HepG2 (cell line): ENCODE data around the gene SIGLEC14. TPM values are rescaled to one million over a fixed set of nuclear protein-coding genes. Genes with fewer than 3 reads are reported as not detected.

Experiments
- CENPT ChIP-seq: sonication (generic); formaldehyde crosslinking; IDR thresholded peaks from 2 replicates; pipeline ENCODE4 v1.8.0; 2022; ENCODE audit warnings: low read depth, mild to moderate bottlenecking, moderate library complexity, missing genetic modification reagents
- DDIT3 ChIP-seq: sonication (generic); formaldehyde crosslinking; IDR thresholded peaks from 2 replicates; pipeline ENCODE4 v1.4.0; 2020; ENCODE audit warnings: mild to moderate bottlenecking, missing genetic modification reagents
- DMAP1 ChIP-seq: IDR thresholded peaks from 2 replicates; pipeline ENCODE4 v1.6.1; 2016
- HNRNPK ChIP-seq: fragments of 200-400 bp; formaldehyde crosslinking; IDR thresholded peaks from 2 replicates; pipeline ENCODE4 v1.6.1; 2018; ENCODE audit warnings: low read length, low read depth, moderate library complexity, mild to moderate bottlenecking; ENCODE audit not compliant: poor library complexity, severe bottlenecking
- HNRNPL ChIP-seq: fragments of 200-400 bp; formaldehyde crosslinking; IDR thresholded peaks from 2 replicates; pipeline ENCODE4 v1.6.1; 2017; ENCODE audit warnings: mild to moderate bottlenecking, low read depth, low read length
- HNRNPLL ChIP-seq: fragments of 200-400 bp; formaldehyde crosslinking; IDR thresholded peaks from 2 replicates; pipeline ENCODE4 v1.6.1; 2017; ENCODE audit warnings: mild to moderate bottlenecking, low read depth, low read length; ENCODE audit not compliant: poor library complexity, severe bottlenecking
- IKZF4 ChIP-seq: sonication (generic); formaldehyde crosslinking; IDR thresholded peaks from 2 replicates; pipeline ENCODE4 v1.5.1; 2020; ENCODE audit warnings: borderline replicate concordance, mild to moderate bottlenecking, low read depth, missing genetic modification reagents; ENCODE audit errors: not compliant biosample characterization
- KLF13 ChIP-seq: sonication (generic); formaldehyde crosslinking; IDR thresholded peaks from 2 replicates; pipeline ENCODE4 v1.4.0; 2020; ENCODE audit warnings: mild to moderate bottlenecking, missing genetic modification reagents
- MED1 ChIP-seq: sonication (generic); formaldehyde crosslinking; IDR thresholded peaks from 2 replicates; pipeline ENCODE4 v1.4.0; 2020; ENCODE audit warnings: missing genetic modification reagents
- MIER3 ChIP-seq: IDR thresholded peaks from 2 replicates; pipeline ENCODE4 v1.6.1; 2016; ENCODE audit warnings: missing compliant biosample characterization, borderline replicate concordance
- MLX ChIP-seq: IDR thresholded peaks from 2 replicates; pipeline ENCODE4 v1.6.1; 2016
- PAX8 ChIP-seq: sonication (generic); formaldehyde crosslinking; IDR thresholded peaks from 2 replicates; pipeline ENCODE4 v1.8.0; 2022; ENCODE audit warnings: mild to moderate bottlenecking, missing genetic modification reagents, borderline replicate concordance
- PHF5A ChIP-seq: IDR thresholded peaks from one replicate; pipeline ENCODE4 v1.6.1; 2018; ENCODE audit warnings: low read depth, missing genetic modification reagents; ENCODE audit not compliant: unreplicated experiment
- RAD21 ChIP-seq: fragments of 450-650 bp; formaldehyde crosslinking; IDR thresholded peaks from 2 replicates; pipeline ENCODE4 v1.5.0; 2020; ENCODE audit warnings: mild to moderate bottlenecking
- SCMH1 ChIP-seq: sonication (generic); formaldehyde crosslinking; IDR thresholded peaks from 2 replicates; pipeline ENCODE4 v1.9.0; 2021; ENCODE audit warnings: missing genetic modification reagents, mild to moderate bottlenecking, borderline replicate concordance
- SIX4 ChIP-seq: sonication (generic); formaldehyde crosslinking; IDR thresholded peaks from 2 replicates; pipeline ENCODE4 v1.4.0; 2020; ENCODE audit warnings: missing genetic modification reagents
- SMAD9 ChIP-seq: sonication (generic); formaldehyde crosslinking; IDR thresholded peaks from 2 replicates; pipeline ENCODE4 v1.5.1; 2020; ENCODE audit warnings: mild to moderate bottlenecking, missing genetic modification reagents
- SRSF1 ChIP-seq: fragments of 200-400 bp; formaldehyde crosslinking; optimal IDR thresholded peaks from 2 replicates; pipeline ENCODE3; 2017; ENCODE audit warnings: mild to moderate bottlenecking, low read depth, low read length, moderate library complexity
- WIZ ChIP-seq: sonication (generic); formaldehyde crosslinking; IDR thresholded peaks from 2 replicates; pipeline ENCODE4 v1.5.1; 2020; ENCODE audit warnings: mild to moderate bottlenecking, missing genetic modification reagents
- ZBTB7B ChIP-seq: sonication (generic); formaldehyde crosslinking; IDR thresholded peaks from 2 replicates; pipeline ENCODE4 v1.4.0; 2020; ENCODE audit warnings: missing genetic modification reagents
- ZFP1 ChIP-seq: IDR thresholded peaks from 2 replicates; pipeline ENCODE4 v1.6.1; 2016
- ZNF282 ChIP-seq: fragments of 450-650 bp; IDR thresholded peaks from 2 replicates; pipeline ENCODE4 v1.6.1; 2018; ENCODE audit not compliant: partially characterized antibody
- ZNF354B ChIP-seq: sonication (generic); formaldehyde crosslinking; IDR thresholded peaks from 2 replicates; pipeline ENCODE4 v1.8.0; 2022; ENCODE audit warnings: mild to moderate bottlenecking, missing genetic modification reagents
- ZNF737 ChIP-seq: sonication (generic); formaldehyde crosslinking; IDR thresholded peaks from 2 replicates; pipeline ENCODE4 v1.5.0; 2020; ENCODE audit warnings: missing genetic modification reagents, mild to moderate bottlenecking, borderline replicate concordance
- ZNF761 ChIP-seq: sonication (generic); formaldehyde crosslinking; conservative IDR thresholded peaks from 2 replicates; pipeline ENCODE4 v1.4.0; 2020; ENCODE audit warnings: mild to moderate bottlenecking, missing genetic modification reagents
- ZSCAN31 ChIP-seq: sonication (generic); formaldehyde crosslinking; IDR thresholded peaks from 2 replicates; pipeline ENCODE4 v1.5.0; 2020; ENCODE audit warnings: low read depth, mild to moderate bottlenecking, missing genetic modification reagents
- polyA plus RNA-seq, 8 experiments: library from polyadenylated mRNA; depleted of rRNA in 3 of 8; stranded (reverse) in 7 of 8; unstranded in 1 of 8; fragments of >200 nt; fragmentation: Illumina TruSeq in 4 of 8; extraction: Trizol in 4 of 8; gene quantifications; 2 replicates each; pipeline versions ENCODE4 v1.2.1 to v1.2.3, GENCODE V29; 2011 to 2016; ENCODE audit warnings: low read depth in 4 of 8, missing spikeins in 1 of 8, mixed read lengths in 1 of 8; ENCODE audit not compliant: insufficient read depth in 1 of 8
- total RNA-seq, 5 experiments: library from RNA; depleted of rRNA; stranded (reverse); fragments of >200 nt; fragmentation: Illumina TruSeq; extraction: Trizol; gene quantifications; 2 replicates each; pipeline ENCODE4 v1.2.3, GENCODE V29; 2016; ENCODE audit warnings: low read depth in 1 of 5
- TF ChIP-seq, protein P1 (sequence below): sonication (generic); formaldehyde crosslinking; IDR thresholded peaks from 2 replicates; pipeline ENCODE4 v1.4.0; 2020; ENCODE audit warnings: low read depth, mild to moderate bottlenecking, missing genetic modification reagents
- TF ChIP-seq, protein P2 (sequence below): sonication (generic); formaldehyde crosslinking; IDR thresholded peaks from 2 replicates; pipeline ENCODE4 v1.5.0; 2020; ENCODE audit warnings: missing genetic modification reagents

The SIGLEC14 gene
- total and polyA plus RNA-seq, 2 of the 13 experiments (the other 11 are each of a cell fraction or from before 2014, with no cell fraction given), result 0.05 to 0.09 TPM

GRCh38 chr19:51607920-51608562 is 38.6 kb downstream of the SIGLEC14 start (continued):
- TF ChIP-seq, protein P1, sequence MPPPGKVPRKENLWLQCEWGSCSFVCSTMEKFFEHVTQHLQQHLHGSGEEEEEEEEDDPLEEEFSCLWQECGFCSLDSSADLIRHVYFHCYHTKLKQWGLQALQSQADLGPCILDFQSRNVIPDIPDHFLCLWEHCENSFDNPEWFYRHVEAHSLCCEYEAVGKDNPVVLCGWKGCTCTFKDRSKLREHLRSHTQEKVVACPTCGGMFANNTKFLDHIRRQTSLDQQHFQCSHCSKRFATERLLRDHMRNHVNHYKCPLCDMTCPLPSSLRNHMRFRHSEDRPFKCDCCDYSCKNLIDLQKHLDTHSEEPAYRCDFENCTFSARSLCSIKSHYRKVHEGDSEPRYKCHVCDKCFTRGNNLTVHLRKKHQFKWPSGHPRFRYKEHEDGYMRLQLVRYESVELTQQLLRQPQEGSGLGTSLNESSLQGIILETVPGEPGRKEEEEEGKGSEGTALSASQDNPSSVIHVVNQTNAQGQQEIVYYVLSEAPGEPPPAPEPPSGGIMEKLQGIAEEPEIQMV (CRISPR knock-in tag), result peak; percentile 87; the same call in 1 of the 2 replicates
- TF ChIP-seq HNRNPLL (no peak), HNRNPL (no peak), MED1 (CRISPR knock-in tag) (peak; percentile 65; the same call in 1 of the 2 replicates), SIX4 (peak; percentile 79), PHF5A (CRISPR knock-in tag) (no peak), SCMH1 (CRISPR knock-in tag) (no peak), WIZ (CRISPR knock-in tag) (peak; percentile 99), ZBTB7B (CRISPR knock-in tag) (0 out of 2 replicates have a peak, but pooled peaks have one; percentile 64), RAD21 (CRISPR knock-in tag) (no peak; the same call in 1 of the 2 replicates), ZNF737 (CRISPR knock-in tag) (no peak), CENPT (peak; percentile 73; the same call in 1 of the 2 replicates), ZSCAN31 (CRISPR knock-in tag) (peak; percentile 50; the same call in 1 of the 2 replicates), ZFP1 (CRISPR knock-in tag) (0 out of 2 replicates have a peak, but pooled peaks have one; percentile 28), MLX (peak; percentile 66; the same call in 1 of the 2 replicates), DMAP1 (CRISPR knock-in tag) (no peak), HNRNPK (no peak), ZNF282 (no peak), SRSF1 (no peak), ZNF354B (CRISPR knock-in tag) (no peak), IKZF4 (CRISPR knock-in tag) (peak; percentile 87), ZNF761 (no peak), KLF13 (no peak), SMAD9 (CRISPR knock-in tag) (peak; percentile 82; the same call in 1 of the 2 replicates), DDIT3 (CRISPR knock-in tag) (0 out of 2 replicates have a peak, but pooled peaks have one; percentile 65), MIER3 (CRISPR knock-in tag) (peak; percentile 79; the same call in 1 of the 2 replicates), PAX8 (CRISPR knock-in tag) (no peak)
- TF ChIP-seq, protein P2, sequence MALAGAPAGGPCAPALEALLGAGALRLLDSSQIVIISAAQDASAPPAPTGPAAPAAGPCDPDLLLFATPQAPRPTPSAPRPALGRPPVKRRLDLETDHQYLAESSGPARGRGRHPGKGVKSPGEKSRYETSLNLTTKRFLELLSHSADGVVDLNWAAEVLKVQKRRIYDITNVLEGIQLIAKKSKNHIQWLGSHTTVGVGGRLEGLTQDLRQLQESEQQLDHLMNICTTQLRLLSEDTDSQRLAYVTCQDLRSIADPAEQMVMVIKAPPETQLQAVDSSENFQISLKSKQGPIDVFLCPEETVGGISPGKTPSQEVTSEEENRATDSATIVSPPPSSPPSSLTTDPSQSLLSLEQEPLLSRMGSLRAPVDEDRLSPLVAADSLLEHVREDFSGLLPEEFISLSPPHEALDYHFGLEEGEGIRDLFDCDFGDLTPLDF (CRISPR knock-in tag), result no peak
